SU-DHL-6 (cell line): ENCODE measurements around the gene BICC1.

Experiments
- EZH2phosphoT487 ChIP-seq: fragments of 200-600 bp; sonication (generic), shearing (Covaris generic); conservative IDR thresholded peaks from 2 replicates; pipeline ENCODE4 v1.6.1; 2018; ENCODE audit warnings: mild to moderate bottlenecking, antibody characterized with exemption, low read length, moderate library complexity, mixed read lengths
- TF ChIP-seq, protein P1 (sequence below): fragments of 200-600 bp; sonication (generic); IDR thresholded peaks from one replicate; pipeline ENCODE4 v1.5.1; 2017; ENCODE audit warnings: antibody characterized with exemption, mild to moderate bottlenecking, low read length, moderate library complexity; ENCODE audit not compliant: insufficient read depth, poor library complexity, severe bottlenecking

- TF ChIP-seq, protein P1, sequence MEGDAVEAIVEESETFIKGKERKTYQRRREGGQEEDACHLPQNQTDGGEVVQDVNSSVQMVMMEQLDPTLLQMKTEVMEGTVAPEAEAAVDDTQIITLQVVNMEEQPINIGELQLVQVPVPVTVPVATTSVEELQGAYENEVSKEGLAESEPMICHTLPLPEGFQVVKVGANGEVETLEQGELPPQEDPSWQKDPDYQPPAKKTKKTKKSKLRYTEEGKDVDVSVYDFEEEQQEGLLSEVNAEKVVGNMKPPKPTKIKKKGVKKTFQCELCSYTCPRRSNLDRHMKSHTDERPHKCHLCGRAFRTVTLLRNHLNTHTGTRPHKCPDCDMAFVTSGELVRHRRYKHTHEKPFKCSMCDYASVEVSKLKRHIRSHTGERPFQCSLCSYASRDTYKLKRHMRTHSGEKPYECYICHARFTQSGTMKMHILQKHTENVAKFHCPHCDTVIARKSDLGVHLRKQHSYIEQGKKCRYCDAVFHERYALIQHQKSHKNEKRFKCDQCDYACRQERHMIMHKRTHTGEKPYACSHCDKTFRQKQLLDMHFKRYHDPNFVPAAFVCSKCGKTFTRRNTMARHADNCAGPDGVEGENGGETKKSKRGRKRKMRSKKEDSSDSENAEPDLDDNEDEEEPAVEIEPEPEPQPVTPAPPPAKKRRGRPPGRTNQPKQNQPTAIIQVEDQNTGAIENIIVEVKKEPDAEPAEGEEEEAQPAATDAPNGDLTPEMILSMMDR = no peak
- no peak for TF ChIP-seq EZH2phosphoT487
Measured at GRCh38 chr10:58609532-58610150, 97.0 kb downstream of the BICC1 start.
